ENCODE results near the gene ADCY5.
A peak's percentile ranks its signal among the peaks of the same experiment; 100 is the strongest.

The ADCY5 gene

DNA sequence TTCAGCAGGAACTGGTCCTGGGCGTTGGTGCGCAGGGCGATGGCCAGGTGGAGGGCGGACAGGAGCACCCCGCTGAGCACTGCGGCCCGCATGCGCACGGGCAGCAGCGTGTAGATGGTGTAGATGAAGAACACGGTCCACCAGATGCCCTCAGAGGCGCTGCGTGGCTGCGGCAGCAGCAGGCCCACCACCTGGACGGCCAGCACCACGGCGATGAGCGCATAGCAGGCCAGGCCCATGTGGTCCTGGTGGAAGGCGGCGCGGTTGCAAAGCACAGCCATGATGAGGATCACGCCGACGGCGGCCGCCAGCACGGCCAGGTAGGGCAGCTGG is 1.5 kb downstream of the ADCY5 start:
- H3K27me3 Mint-ChIP-seq (ENCODE audit: low read depth, poor library complexity) = peaks cover 69% of the 10 kb centered on the region
- TF ChIP-seq, protein P1, sequence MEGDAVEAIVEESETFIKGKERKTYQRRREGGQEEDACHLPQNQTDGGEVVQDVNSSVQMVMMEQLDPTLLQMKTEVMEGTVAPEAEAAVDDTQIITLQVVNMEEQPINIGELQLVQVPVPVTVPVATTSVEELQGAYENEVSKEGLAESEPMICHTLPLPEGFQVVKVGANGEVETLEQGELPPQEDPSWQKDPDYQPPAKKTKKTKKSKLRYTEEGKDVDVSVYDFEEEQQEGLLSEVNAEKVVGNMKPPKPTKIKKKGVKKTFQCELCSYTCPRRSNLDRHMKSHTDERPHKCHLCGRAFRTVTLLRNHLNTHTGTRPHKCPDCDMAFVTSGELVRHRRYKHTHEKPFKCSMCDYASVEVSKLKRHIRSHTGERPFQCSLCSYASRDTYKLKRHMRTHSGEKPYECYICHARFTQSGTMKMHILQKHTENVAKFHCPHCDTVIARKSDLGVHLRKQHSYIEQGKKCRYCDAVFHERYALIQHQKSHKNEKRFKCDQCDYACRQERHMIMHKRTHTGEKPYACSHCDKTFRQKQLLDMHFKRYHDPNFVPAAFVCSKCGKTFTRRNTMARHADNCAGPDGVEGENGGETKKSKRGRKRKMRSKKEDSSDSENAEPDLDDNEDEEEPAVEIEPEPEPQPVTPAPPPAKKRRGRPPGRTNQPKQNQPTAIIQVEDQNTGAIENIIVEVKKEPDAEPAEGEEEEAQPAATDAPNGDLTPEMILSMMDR (IDR thresholded peaks at IDR 0.05) = no peak
- no peaks in the 10 kb centered on the region for H3K36me3 Mint-ChIP-seq (ENCODE audit: low read depth)
- no peak overlapping the region for H3K27ac Mint-ChIP-seq
- no peak overlapping the region for H3K4me3 Mint-ChIP-seq
- H3K9me3 Mint-ChIP-seq = no peaks in the 10 kb centered on the region
- DNase-seq = no peak
- H3K4me1 Mint-ChIP-seq = peaks cover 33% of the 10 kb centered on the region

GRCh38 chr3:123446610-123447109 is 2.2 kb downstream of the ADCY5 start:
- Mint-ChIP-seq H3K9me3 (no peaks in the 10 kb centered on the region), H3K4me3 (peak overlapping the region; percentile 76), H3K4me1 (peaks cover 35% of the 10 kb centered on the region), H3K27me3 (ENCODE audit: low read depth, poor library complexity) (peaks cover 64% of the 10 kb centered on the region), H3K27ac (no peak overlapping the region), H3K36me3 (ENCODE audit: low read depth) (no peaks in the 10 kb centered on the region)
- DNase-seq = no peak
- TF ChIP-seq, protein P1 (IDR thresholded peaks at IDR 0.05) = no peak

- Mint-ChIP-seq H3K4me3 (peak overlapping the region; percentile 76), H3K27ac (no peak overlapping the region), H3K9me3 (no peaks in the 10 kb centered on the region), H3K36me3 (ENCODE audit: low read depth) (no peaks in the 10 kb centered on the region), H3K4me1 (peaks cover 40% of the 10 kb centered on the region), H3K27me3 (ENCODE audit: low read depth, poor library complexity) (peaks cover 59% of the 10 kb centered on the region)
- DNase-seq = no peak
- TF ChIP-seq, protein P1 (IDR thresholded peaks at IDR 0.05) = no peak
Measured at GRCh38 chr3:123446210-123446609, 2.7 kb downstream of the ADCY5 start.

DNA sequence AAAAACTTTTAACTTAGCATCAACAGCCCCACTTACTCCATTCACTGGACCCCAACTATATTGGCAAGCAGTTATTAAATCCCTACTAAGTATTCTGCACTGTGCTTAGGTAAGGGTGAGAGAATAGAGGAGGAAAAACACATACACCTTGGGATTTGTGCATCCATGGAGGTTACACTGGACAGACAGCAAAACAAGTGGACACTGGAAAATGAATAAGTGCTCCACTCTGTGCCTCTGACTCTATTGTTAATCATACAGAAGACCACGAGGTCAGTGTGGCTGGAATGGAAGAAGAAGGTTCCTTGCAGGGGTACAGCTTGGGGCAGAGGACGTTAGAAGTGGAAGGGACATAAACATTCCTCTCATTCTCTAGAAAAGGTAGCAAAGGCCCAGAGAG is 3.2 kb downstream of the ADCY5 start:
- Mint-ChIP-seq H3K36me3 (ENCODE audit: low read depth) (no peaks in the 10 kb centered on the region), H3K4me3 (peak overlapping the region; percentile 76), H3K4me1 (peaks cover 45% of the 10 kb centered on the region), H3K27ac (no peak overlapping the region), H3K27me3 (ENCODE audit: low read depth, poor library complexity) (peaks cover 54% of the 10 kb centered on the region), H3K9me3 (no peaks in the 10 kb centered on the region)
- no peak for DNase-seq
- TF ChIP-seq, protein P1 (IDR thresholded peaks at IDR 0.05) = no peak

DNA sequence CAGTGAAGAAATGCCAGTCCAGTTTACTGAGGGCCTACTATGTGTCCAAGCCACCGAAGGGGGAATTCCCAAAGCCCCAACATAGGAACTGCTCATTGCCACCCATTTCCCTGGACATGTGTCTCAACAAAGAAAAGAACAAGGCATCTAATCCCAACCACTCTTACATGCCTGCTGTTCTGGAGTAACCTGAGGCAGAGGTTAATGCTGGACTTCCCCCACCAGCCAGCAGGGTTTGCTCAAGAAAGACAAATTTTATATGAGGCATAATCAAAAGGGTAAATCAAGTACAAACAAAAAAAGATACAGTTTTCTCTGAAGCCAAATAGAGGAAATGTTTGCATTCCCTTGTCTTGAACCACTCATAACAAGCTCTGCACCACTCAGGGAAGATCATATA is 4.1 kb downstream of the ADCY5 start:
- peaks cover 48% of the 10 kb centered on the region for H3K4me1 Mint-ChIP-seq
- no peak overlapping the region for H3K27ac Mint-ChIP-seq
- H3K27me3 Mint-ChIP-seq (ENCODE audit: low read depth, poor library complexity) = peaks cover 48% of the 10 kb centered on the region
- TF ChIP-seq, protein P1 (IDR thresholded peaks at IDR 0.05) = no peak
- H3K9me3 Mint-ChIP-seq = no peaks in the 10 kb centered on the region
- no peaks in the 10 kb centered on the region for H3K36me3 Mint-ChIP-seq (ENCODE audit: low read depth)
- H3K4me3 Mint-ChIP-seq = no peak overlapping the region
- DNase-seq = no peak

- peaks cover 52% of the 10 kb centered on the region for H3K4me1 Mint-ChIP-seq
- TF ChIP-seq, protein P1 (IDR thresholded peaks at IDR 0.05) = no peak
- peaks cover 48% of the 10 kb centered on the region for H3K27me3 Mint-ChIP-seq (ENCODE audit: low read depth, poor library complexity)
- no peaks in the 10 kb centered on the region for H3K36me3 Mint-ChIP-seq (ENCODE audit: low read depth)
- no peak overlapping the region for H3K27ac Mint-ChIP-seq
- H3K9me3 Mint-ChIP-seq = no peaks in the 10 kb centered on the region
- no peak overlapping the region for H3K4me3 Mint-ChIP-seq
- DNase-seq = peak; percentile 22
Measured at GRCh38 chr3:123444023-123444422, 4.9 kb downstream of the ADCY5 start.
